DOHH2 (cell line): ENCODE results near the gene CLCC1.

Experiments used
- EZH2phosphoT487 ChIP-seq: fragments of 200-600 bp; sonication (generic); IDR thresholded peaks from 2 replicates; pipeline ENCODE4 v1.6.1; 2017; ENCODE audit warnings: borderline replicate concordance, mild to moderate bottlenecking, antibody characterized with exemption, low read length, moderate library complexity, mixed read lengths
- TF ChIP-seq, protein P1 (sequence below): fragments of 200-600 bp; sonication (generic); IDR thresholded peaks from one replicate; pipeline ENCODE4 v1.5.1; 2014; ENCODE audit warnings: antibody characterized with exemption, mild to moderate bottlenecking, low read depth, low read length; ENCODE audit not compliant: poor library complexity, severe bottlenecking

GRCh38 chr1:108969346-108969745 lies 6.1 kb upstream of the CLCC1 start:
- TF ChIP-seq, protein P1, sequence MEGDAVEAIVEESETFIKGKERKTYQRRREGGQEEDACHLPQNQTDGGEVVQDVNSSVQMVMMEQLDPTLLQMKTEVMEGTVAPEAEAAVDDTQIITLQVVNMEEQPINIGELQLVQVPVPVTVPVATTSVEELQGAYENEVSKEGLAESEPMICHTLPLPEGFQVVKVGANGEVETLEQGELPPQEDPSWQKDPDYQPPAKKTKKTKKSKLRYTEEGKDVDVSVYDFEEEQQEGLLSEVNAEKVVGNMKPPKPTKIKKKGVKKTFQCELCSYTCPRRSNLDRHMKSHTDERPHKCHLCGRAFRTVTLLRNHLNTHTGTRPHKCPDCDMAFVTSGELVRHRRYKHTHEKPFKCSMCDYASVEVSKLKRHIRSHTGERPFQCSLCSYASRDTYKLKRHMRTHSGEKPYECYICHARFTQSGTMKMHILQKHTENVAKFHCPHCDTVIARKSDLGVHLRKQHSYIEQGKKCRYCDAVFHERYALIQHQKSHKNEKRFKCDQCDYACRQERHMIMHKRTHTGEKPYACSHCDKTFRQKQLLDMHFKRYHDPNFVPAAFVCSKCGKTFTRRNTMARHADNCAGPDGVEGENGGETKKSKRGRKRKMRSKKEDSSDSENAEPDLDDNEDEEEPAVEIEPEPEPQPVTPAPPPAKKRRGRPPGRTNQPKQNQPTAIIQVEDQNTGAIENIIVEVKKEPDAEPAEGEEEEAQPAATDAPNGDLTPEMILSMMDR, result no peak
- no peak for TF ChIP-seq EZH2phosphoT487
